ENCODE measurements around the gene TRPC6.
A peak's percentile ranks its signal among the peaks of the same experiment; 100 is the strongest.

TRPC6 gene

GRCh38 chr11:101446726-101447125 is 137.1 kb downstream of the TRPC6 start:
- peaks cover 16% of the 10 kb centered on the region for H3K4me1 ChIP-seq (ENCODE audit: insufficient read depth, poor library complexity, severe bottlenecking)
- DNase-seq (ENCODE audit: low spot score) (no peak), ATAC-seq (ENCODE audit: low read depth) (no peak)
- no peaks in the 10 kb centered on the region for H3K9me3 ChIP-seq (ENCODE audit: severe bottlenecking)
- H3K27ac ChIP-seq (ENCODE audit: poor library complexity, severe bottlenecking): peak overlapping the region; percentile 64
- TF ChIP-seq, protein P1, sequence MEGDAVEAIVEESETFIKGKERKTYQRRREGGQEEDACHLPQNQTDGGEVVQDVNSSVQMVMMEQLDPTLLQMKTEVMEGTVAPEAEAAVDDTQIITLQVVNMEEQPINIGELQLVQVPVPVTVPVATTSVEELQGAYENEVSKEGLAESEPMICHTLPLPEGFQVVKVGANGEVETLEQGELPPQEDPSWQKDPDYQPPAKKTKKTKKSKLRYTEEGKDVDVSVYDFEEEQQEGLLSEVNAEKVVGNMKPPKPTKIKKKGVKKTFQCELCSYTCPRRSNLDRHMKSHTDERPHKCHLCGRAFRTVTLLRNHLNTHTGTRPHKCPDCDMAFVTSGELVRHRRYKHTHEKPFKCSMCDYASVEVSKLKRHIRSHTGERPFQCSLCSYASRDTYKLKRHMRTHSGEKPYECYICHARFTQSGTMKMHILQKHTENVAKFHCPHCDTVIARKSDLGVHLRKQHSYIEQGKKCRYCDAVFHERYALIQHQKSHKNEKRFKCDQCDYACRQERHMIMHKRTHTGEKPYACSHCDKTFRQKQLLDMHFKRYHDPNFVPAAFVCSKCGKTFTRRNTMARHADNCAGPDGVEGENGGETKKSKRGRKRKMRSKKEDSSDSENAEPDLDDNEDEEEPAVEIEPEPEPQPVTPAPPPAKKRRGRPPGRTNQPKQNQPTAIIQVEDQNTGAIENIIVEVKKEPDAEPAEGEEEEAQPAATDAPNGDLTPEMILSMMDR (IDR thresholded peaks at IDR 0.05; ENCODE audit: poor library complexity, severe bottlenecking): no peak
- no peaks in the 10 kb centered on the region for H3K27me3 ChIP-seq (ENCODE audit: insufficient read depth, poor library complexity, severe bottlenecking)
- no peak overlapping the region for H3K4me3 ChIP-seq (ENCODE audit: severe bottlenecking)
- H3K36me3 ChIP-seq (ENCODE audit: low read depth): no peaks in the 10 kb centered on the region

GRCh38 chr11:101446238-101446637 is 137.6 kb downstream of the TRPC6 start:
- TF ChIP-seq, protein P1 (IDR thresholded peaks at IDR 0.05; ENCODE audit: poor library complexity, severe bottlenecking): no peak
- no peaks in the 10 kb centered on the region for H3K36me3 ChIP-seq (ENCODE audit: low read depth)
- peaks cover 16% of the 10 kb centered on the region for H3K4me1 ChIP-seq (ENCODE audit: insufficient read depth, poor library complexity, severe bottlenecking)
- ATAC-seq (ENCODE audit: low read depth) (peak; percentile 68), DNase-seq (ENCODE audit: low spot score) (no peak)
- H3K27ac ChIP-seq (ENCODE audit: poor library complexity, severe bottlenecking): peak overlapping the region; percentile 64
- H3K4me3 ChIP-seq (ENCODE audit: severe bottlenecking): no peak overlapping the region
- no peaks in the 10 kb centered on the region for H3K9me3 ChIP-seq (ENCODE audit: severe bottlenecking)
- H3K27me3 ChIP-seq (ENCODE audit: insufficient read depth, poor library complexity, severe bottlenecking): no peaks in the 10 kb centered on the region

DNA sequence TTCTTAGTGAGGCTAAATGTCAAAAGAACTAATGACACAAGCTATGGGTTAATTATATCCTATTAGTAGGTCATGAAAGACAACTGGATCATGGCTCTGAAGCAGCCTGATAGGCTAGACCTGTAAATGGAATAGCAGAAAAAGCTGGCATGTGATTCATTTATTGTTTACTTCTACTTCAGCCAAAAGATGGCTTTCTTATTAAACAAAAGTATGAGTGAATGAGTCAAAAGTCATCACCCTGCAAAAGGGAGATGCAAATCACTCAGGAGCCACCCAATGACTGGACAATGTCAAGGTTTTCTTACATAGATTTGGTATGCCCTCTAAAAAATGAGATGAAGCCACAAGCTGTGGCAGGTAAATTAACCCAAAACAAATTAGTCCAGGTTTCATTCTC is 138.0 kb downstream of the TRPC6 start:
- no peaks in the 10 kb centered on the region for H3K27me3 ChIP-seq (ENCODE audit: insufficient read depth, poor library complexity, severe bottlenecking)
- no peaks in the 10 kb centered on the region for H3K36me3 ChIP-seq (ENCODE audit: low read depth)
- H3K4me1 ChIP-seq (ENCODE audit: insufficient read depth, poor library complexity, severe bottlenecking): peaks cover 16% of the 10 kb centered on the region
- peak overlapping the region; percentile 64 for H3K27ac ChIP-seq (ENCODE audit: poor library complexity, severe bottlenecking)
- DNase-seq (ENCODE audit: low spot score) (no peak), ATAC-seq (ENCODE audit: low read depth) (peak; percentile 58; the same call in 2 of the 3 replicates)
- H3K4me3 ChIP-seq (ENCODE audit: severe bottlenecking): no peak overlapping the region
- TF ChIP-seq, protein P1 (IDR thresholded peaks at IDR 0.05; ENCODE audit: poor library complexity, severe bottlenecking): no peak
- H3K9me3 ChIP-seq (ENCODE audit: severe bottlenecking): no peaks in the 10 kb centered on the region

GRCh38 chr11:101444851-101445250 is 139.0 kb downstream of the TRPC6 start:
- Histone ChIP-seq H3K36me3 (ENCODE audit: low read depth) (no peaks in the 10 kb centered on the region), H3K9me3 (ENCODE audit: severe bottlenecking) (no peaks in the 10 kb centered on the region), H3K4me3 (ENCODE audit: severe bottlenecking) (no peak overlapping the region), H3K27me3 (ENCODE audit: insufficient read depth, poor library complexity, severe bottlenecking) (no peaks in the 10 kb centered on the region), H3K27ac (ENCODE audit: poor library complexity, severe bottlenecking) (peak overlapping the region; percentile 64), H3K4me1 (ENCODE audit: insufficient read depth, poor library complexity, severe bottlenecking) (peaks cover 16% of the 10 kb centered on the region)
- ATAC-seq (ENCODE audit: low read depth): no peak
- TF ChIP-seq, protein P1 (IDR thresholded peaks at IDR 0.05; ENCODE audit: poor library complexity, severe bottlenecking): no peak
- DNase-seq (ENCODE audit: low spot score): no peak

DNA sequence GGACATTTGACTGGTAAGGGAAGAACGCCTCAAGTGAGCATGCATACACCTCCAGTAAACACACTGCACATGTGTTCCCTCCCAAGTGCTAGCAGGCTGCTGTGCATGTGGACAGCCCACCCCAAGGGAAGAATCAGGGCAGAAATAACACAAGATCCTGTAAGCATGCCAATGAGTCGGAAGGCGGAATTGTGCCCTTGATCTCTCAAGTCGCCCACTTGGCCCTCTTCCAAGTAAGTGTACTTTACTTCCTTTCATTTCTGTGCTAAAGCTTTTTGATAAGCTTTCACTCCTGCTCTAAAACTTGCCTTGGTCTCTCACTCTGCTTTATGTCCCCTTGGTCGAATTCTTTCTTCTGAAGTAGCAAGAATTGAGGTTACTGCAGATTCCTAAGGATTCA is 139.6 kb downstream of the TRPC6 start:
- Histone ChIP-seq H3K27ac (ENCODE audit: poor library complexity, severe bottlenecking) (no peak overlapping the region), H3K9me3 (ENCODE audit: severe bottlenecking) (no peaks in the 10 kb centered on the region), H3K4me3 (ENCODE audit: severe bottlenecking) (no peak overlapping the region), H3K4me1 (ENCODE audit: insufficient read depth, poor library complexity, severe bottlenecking) (peaks cover 16% of the 10 kb centered on the region), H3K27me3 (ENCODE audit: insufficient read depth, poor library complexity, severe bottlenecking) (no peaks in the 10 kb centered on the region), H3K36me3 (ENCODE audit: low read depth) (no peaks in the 10 kb centered on the region)
- ATAC-seq (ENCODE audit: low read depth) (no peak), DNase-seq (ENCODE audit: low spot score) (no peak)
- TF ChIP-seq, protein P1 (IDR thresholded peaks at IDR 0.05; ENCODE audit: poor library complexity, severe bottlenecking): no peak
